Dermis lymphatic vessel endothelial cell (primary cell): ENCODE data around the gene PLEKHS1. TPM values are rescaled to one million over a fixed set of nuclear protein-coding genes. Genes with fewer than 3 reads are reported as not detected.

ENCODE experiments used
- total RNA-seq: library from RNA; depleted of rRNA; stranded (reverse); fragments of >200 nt; gene quantifications from 2 replicates; pipeline ENCODE4 v1.2.1, GENCODE V29; 2014

PLEKHS1 gene
- total RNA-seq = not detected in 2 replicates

GRCh38 chr10:113751181-113751732 is at the start of gene PLEKHS1:
Gene PLEKHS1, plus strand, starts transcription at chr10:113751682. Its CDS starts 3,596 bp downstream, at chr10:113755278.

Other genes with a start within 250 kb of the PLEKHS1 start
- gene HABP2, start 198.6 kb upstream of the PLEKHS1 start, total RNA-seq = 0.09 and 0.22 TPM in 2 replicates
- gene NRAP, start 87.6 kb upstream of the PLEKHS1 start, total RNA-seq = not detected in 2 replicates
- 35.0 and 43.8 TPM in 2 replicates for gene CASP7, start 71.8 kb upstream of the PLEKHS1 start, total RNA-seq
- gene DCLRE1A, start 102.4 kb downstream of the PLEKHS1 start, total RNA-seq = 5.3 and 5.7 TPM in 2 replicates
- gene NHLRC2, start 103.0 kb downstream of the PLEKHS1 start, total RNA-seq = 13.7 and 16.0 TPM in 2 replicates